Thymus (tissue), 11 donors: ENCODE measurements around the gene PCDH1. TPM values are rescaled to one million over a fixed set of nuclear protein-coding genes. Genes with fewer than 3 reads are reported as not detected.

Experiments
- DNase-seq, 9 donors: peaks; one replicate each; pipeline ENCODE4 v3.0.0-alpha.2; 2013; ENCODE audit warnings: low spot score in 9 of 9, low read depth in 6 of 9, missing footprints in 1 of 9
- H3K27ac ChIP-seq, 2 donors: one replicate each; pipeline ENCODE4 v1.5.1; 2013; ENCODE audit warnings: control low read depth in 1 of 2, low read depth in 1 of 2, low read length in 1 of 2, mild to moderate bottlenecking in 1 of 2, moderate library complexity in 1 of 2
- H3K27me3 ChIP-seq, 2 donors: one replicate each; pipeline ENCODE4 v1.5.1; 2013; ENCODE audit warnings: low read length in 1 of 2; ENCODE audit not compliant: control insufficient read depth in 2 of 2, insufficient read depth in 1 of 2
- H3K36me3 ChIP-seq, 2 donors: one replicate each; pipeline ENCODE4 v1.5.1; 2013; ENCODE audit warnings: low read length in 1 of 2, mild to moderate bottlenecking in 1 of 2, moderate library complexity in 1 of 2; ENCODE audit not compliant: control insufficient read depth in 2 of 2, insufficient read depth in 2 of 2
- H3K4me1 ChIP-seq, 2 donors: one replicate each; pipeline ENCODE4 v1.5.1; 2013; ENCODE audit warnings: low read length in 2 of 2; ENCODE audit not compliant: control insufficient read depth in 2 of 2, insufficient read depth in 2 of 2
- H3K4me3 ChIP-seq, 2 donors: one replicate each; pipeline ENCODE4 v1.5.1; 2013; ENCODE audit warnings: low read length in 2 of 2, control low read depth in 1 of 2, mild to moderate bottlenecking in 1 of 2
- H3K9me3 ChIP-seq, 2 donors: one replicate each; pipeline ENCODE4 v1.5.1; 2013; ENCODE audit warnings: low read length in 1 of 2, mild to moderate bottlenecking in 1 of 2; ENCODE audit not compliant: control insufficient read depth in 2 of 2, insufficient read depth in 1 of 2
- WGBS: extraction: QIAGEN DNeasy Blood & Tissue Kit; methylation state at CpG from one replicate; pipeline ENCODE4 v1.1.7; 2013; 5-methylcytosine and 5-hydroxymethylcytosine counted together
- polyA plus RNA-seq: library from polyadenylated mRNA; stranded (reverse); fragments of 200-250 nt; gene quantifications from one replicate; pipeline ENCODE4 v1.2.3, GENCODE V29; 2013
- total RNA-seq: library from RNA; stranded (reverse); fragments of 120-200 nt; gene quantifications from one replicate; pipeline ENCODE4 v1.2.4, GENCODE V29; 2013
- donor health status: healthy.

Gene PCDH1
- total and polyA plus RNA-seq, 2 donors, result 1.9 to 5.1 TPM

GRCh38 chr5:141877356-141878185, 639 bp downstream of the PCDH1 start:
- WGBS, result 3% methylated on average over 55 of the region's 55 CpGs
- H3K27ac ChIP-seq, result no peak overlapping the region

GRCh38 chr5:141876628-141877355, 1.4 kb downstream of the PCDH1 start:
- peak in 1 of 9 donors; percentile 15 for DNase-seq
- peaks cover 7 to 26% of the 10 kb centered on the region in 2 donors for H3K4me1 ChIP-seq
- peaks cover 64 to 97% of the 10 kb centered on the region in 2 donors for H3K27me3 ChIP-seq
- no peaks in the 10 kb centered on the region for H3K36me3 ChIP-seq
- H3K4me3 ChIP-seq, result peak overlapping the region in 1 of 2 donors; percentile 1
- no peak overlapping the region for H3K27ac ChIP-seq
- WGBS, result 5% methylated on average over 42 of the region's 42 CpGs
- peaks cover 0 to 8% of the 10 kb centered on the region in 2 donors for H3K9me3 ChIP-seq

More at GRCh38 chr5:141877356-141878185, 639 bp downstream of the PCDH1 start:
- Histone ChIP-seq H3K4me1 (peaks cover 7 to 26% of the 10 kb centered on the region in 2 donors), H3K4me3 (peak overlapping the region; percentile 8 to 42), H3K9me3 (peaks cover 0 to 8% of the 10 kb centered on the region in 2 donors), H3K27me3 (peaks cover 69 to 98% of the 10 kb centered on the region in 2 donors), H3K36me3 (no peaks in the 10 kb centered on the region)
- DNase-seq, result peak in 1 of 9 donors; percentile 19

- H3K4me3 ChIP-seq, result peak overlapping the region in 1 of 2 donors; percentile 12
- DNase-seq, result no peak
- H3K27me3 ChIP-seq, result peaks cover 56 to 97% of the 10 kb centered on the region in 2 donors
- no peak overlapping the region for H3K27ac ChIP-seq
- H3K36me3 ChIP-seq, result no peaks in the 10 kb centered on the region
- WGBS, result 2% methylated on average over 65 of the region's 65 CpGs
- peaks cover 0 to 8% of the 10 kb centered on the region in 2 donors for H3K9me3 ChIP-seq
- H3K4me1 ChIP-seq, result peaks cover 7 to 26% of the 10 kb centered on the region in 2 donors
Measured at GRCh38 chr5:141875795-141876627, 2.2 kb downstream of the PCDH1 start.

GRCh38 chr5:141875022-141875740, 3.0 kb downstream of the PCDH1 start:
- WGBS, result 25% methylated on average over 9 of the region's 9 CpGs
- H3K9me3 ChIP-seq, result peaks cover 0 to 8% of the 10 kb centered on the region in 2 donors
- no peak overlapping the region for H3K27ac ChIP-seq
- no peak overlapping the region for H3K4me3 ChIP-seq
- H3K27me3 ChIP-seq, result peaks cover 51 to 97% of the 10 kb centered on the region in 2 donors
- peaks cover 7 to 26% of the 10 kb centered on the region in 2 donors for H3K4me1 ChIP-seq
- DNase-seq, result no peak
- H3K36me3 ChIP-seq, result no peaks in the 10 kb centered on the region

- peaks cover 7 to 26% of the 10 kb centered on the region in 2 donors for H3K4me1 ChIP-seq
- no peak for DNase-seq
- H3K4me3 ChIP-seq, result no peak overlapping the region
- H3K27me3 ChIP-seq, result peaks cover 51 to 97% of the 10 kb centered on the region in 2 donors
- no peaks in the 10 kb centered on the region for H3K36me3 ChIP-seq
- H3K9me3 ChIP-seq, result peaks cover 0 to 8% of the 10 kb centered on the region in 2 donors
- WGBS, result 70% methylated on average over 16 of the region's 16 CpGs
- no peak overlapping the region for H3K27ac ChIP-seq
Measured at GRCh38 chr5:141874262-141874964, 3.8 kb downstream of the PCDH1 start.

DNA sequence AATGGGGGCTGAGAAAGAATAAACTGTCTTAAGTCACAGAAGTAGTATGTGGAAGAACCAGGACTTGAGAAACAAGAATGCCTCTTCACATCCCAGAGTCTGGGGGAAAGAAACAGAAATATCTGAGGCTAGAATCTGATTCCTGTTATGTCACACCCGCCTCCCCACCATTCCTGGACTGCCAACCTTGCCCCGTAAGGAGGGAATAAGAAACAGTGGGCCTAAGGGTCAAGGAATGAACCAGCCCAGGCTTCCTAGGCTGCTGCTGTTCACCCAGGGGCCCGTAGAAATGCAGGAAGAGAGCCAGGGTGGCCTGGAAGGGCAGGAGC, 4.3 kb downstream of the PCDH1 start:
- Histone ChIP-seq H3K9me3 (peaks cover 0 to 8% of the 10 kb centered on the region in 2 donors), H3K27me3 (peaks cover 49 to 97% of the 10 kb centered on the region in 2 donors), H3K4me3 (no peak overlapping the region), H3K4me1 (peaks cover 5 to 21% of the 10 kb centered on the region in 2 donors), H3K27ac (no peak overlapping the region), H3K36me3 (no peaks in the 10 kb centered on the region)
- DNase-seq, result no peak
- WGBS, result 88% methylated on average over 3 of the region's 3 CpGs

- Histone ChIP-seq H3K9me3 (peaks cover 0 to 8% of the 10 kb centered on the region in 2 donors), H3K4me3 (no peak overlapping the region), H3K27ac (no peak overlapping the region), H3K36me3 (no peaks in the 10 kb centered on the region), H3K4me1 (peaks cover 0 to 15% of the 10 kb centered on the region in 2 donors), H3K27me3 (peaks cover 38 to 95% of the 10 kb centered on the region in 2 donors)
- no peak for DNase-seq
- WGBS, result 92% methylated on average over 15 of the region's 15 CpGs
Measured at GRCh38 chr5:141872496-141873356, 5.5 kb downstream of the PCDH1 start.
